A172 (cell line): ENCODE data around the gene SLCO4A1. TPM values are rescaled to one million over a fixed set of nuclear protein-coding genes. Genes with fewer than 3 reads are reported as not detected.
A peak's percentile ranks its signal among the peaks of the same experiment; 100 is the strongest.

Source experiments
- DNase-seq: peaks from one replicate; pipeline ENCODE4 v3.0.0-alpha.2; 2015; ENCODE audit warnings: low spot score
- total RNA-seq: library from RNA; depleted of rRNA; stranded (reverse); fragments of >200 nt; shearing (Covaris generic); gene quantifications from 2 replicates; pipeline ENCODE4 v1.2.3, GENCODE V29; 2014

Gene SLCO4A1
- total RNA-seq, 1 experiment from 2014 or later = 34.8 TPM

DNA sequence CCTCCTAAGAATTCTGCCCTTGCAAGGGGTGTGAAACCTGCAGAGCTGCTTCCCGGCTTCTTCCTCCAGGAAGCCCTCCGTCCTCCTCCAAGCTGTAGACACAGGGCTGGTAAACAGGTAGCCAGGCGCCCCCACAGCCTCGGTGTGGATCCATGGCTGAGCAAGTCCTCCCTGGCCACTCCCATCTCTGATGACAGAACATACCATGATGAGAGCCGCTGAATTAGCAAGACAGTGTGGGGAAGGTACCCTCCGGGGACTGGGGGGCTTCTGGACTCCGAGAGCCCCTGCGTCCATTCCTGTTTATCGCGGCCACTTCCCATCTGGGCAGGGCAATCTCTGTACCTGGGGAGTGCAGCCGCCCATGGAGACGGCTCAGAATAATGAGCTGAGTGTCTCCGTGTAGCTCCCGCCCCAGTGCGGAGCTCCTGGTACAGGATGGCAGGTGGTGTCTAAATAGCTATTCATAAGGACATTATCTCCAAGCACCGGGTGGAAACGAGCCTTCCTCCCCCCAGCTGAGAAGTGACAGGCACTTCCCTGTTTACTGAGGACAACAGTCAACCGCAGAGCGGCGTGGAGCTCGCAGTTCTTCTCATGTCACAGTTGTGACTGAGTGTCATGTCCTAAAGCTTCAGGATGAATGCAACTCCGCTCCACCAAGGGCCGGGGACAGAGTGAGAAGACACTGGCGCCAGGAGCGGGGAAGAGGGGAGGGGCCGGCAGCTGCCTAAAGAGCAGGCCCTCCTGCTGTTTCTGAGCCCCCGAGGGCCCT is 43.7 kb downstream of the SLCO4A1 start:
- DNase-seq = no peak

DNA sequence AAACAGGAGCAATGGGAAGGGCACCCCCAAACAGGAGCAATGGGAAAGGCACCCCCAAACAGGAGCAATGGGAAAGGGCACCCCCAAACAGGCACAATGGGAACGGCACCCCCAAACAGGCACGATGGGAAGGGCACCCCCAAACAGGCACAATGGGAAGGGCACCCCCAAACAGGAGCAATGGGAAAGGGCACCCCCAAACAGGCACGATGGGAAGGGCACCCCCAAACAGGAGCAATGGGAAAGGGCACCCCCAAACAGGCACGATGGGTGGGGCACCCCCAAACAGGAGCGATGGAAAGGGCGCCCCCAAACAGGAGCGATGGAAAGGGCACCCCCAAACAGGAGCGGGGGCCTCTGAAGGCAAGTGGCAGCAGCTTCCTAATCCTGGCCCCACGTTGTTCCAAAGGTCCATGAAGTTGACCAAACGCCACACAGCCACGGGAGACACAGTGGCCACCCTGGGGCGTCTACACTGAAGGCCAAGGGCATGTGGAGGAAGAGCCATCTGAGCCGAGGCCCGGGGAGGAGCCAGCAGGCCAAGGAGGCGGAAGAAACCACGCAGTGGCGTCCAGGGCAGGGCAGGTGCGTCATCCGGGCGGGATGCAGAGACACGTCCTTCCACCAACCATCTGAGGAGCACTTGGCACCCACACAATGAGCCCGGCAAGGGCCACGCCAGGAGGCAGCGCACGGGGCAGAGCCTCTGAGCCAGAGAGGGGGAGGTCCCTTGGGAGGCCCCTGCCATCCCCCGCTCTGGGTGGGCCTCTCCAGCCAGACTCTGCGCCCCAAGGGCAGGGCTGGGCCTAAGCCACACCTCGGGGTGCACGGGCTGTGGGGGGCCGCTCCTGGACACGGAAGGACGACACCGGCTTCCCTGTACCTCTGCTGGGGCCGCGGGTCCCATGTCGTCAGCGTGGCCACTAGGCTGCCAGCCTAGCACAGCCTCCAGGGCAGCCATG is 44.8 kb downstream of the SLCO4A1 start:
- DNase-seq = no peak

DNA sequence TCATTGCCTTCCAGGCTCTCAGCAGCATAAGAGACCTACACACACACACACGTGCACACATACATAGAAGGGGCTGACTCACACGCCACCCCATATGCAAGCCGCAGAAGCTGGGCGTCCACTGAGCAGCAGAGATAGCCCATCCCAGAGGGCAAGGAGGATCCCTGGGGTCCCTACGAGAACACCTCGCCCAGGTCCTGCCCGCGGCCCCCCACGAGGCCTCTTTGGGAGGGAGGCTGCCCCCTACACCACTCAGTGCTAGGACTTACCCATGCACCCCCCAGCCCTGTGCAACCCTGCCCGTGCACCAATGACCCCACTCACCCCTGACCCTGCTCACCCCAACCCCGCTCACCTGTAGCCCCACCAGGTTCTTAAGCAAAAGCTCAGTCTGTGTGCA is 45.8 kb downstream of the SLCO4A1 start:
- DNase-seq = no peak

DNA sequence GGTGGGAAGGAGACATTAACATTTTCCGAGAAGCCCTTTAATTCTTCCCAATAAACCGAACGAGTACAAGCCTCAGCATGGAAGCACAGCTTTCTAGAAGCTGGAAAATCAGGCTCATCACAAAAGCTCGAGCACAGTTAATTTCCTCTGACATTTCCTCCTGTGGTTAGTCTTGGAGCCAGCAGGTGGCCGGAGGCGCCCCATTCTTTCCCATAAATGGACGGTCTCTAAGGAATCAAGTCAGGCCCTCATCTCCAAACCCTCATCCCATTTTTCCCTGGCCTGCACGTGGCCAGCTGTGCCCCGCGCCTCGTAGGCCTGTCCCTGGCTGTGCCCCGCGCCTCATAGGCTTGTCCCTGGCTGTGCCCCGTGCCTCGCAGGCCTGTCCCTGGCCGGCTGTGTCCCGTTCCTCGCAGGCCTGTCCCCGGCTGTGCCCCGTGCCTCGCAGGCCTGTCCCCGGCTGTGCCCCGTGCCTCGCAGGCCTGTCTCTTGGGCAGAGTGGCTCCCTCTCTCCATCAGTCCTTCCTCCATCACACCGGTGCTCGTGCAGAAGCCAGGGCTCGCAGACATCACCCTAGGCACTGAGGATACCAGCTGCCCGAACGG is 46.7 kb downstream of the SLCO4A1 start:
- peak; percentile 73 for DNase-seq

DNA sequence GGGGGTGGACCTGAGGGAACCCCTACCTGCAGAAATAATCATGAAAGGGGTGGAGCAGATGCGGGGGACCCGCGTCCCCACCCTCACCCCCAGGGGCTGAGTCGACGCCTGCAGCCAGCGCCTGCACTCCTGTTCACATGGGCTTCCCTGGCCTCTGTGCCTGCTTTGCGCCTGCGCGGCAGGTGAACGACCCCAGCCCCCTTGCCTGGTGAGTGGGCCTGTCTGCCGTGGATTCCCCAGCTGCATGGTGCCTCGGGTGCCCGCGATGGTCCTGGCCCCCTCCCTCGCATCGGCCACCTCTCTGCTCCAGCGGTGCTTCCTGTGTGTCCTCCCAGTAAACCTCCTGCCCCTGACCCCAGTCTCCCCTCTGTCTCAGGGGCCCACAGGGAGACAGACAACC is 47.6 kb downstream of the SLCO4A1 start:
- DNase-seq = no peak

DNA sequence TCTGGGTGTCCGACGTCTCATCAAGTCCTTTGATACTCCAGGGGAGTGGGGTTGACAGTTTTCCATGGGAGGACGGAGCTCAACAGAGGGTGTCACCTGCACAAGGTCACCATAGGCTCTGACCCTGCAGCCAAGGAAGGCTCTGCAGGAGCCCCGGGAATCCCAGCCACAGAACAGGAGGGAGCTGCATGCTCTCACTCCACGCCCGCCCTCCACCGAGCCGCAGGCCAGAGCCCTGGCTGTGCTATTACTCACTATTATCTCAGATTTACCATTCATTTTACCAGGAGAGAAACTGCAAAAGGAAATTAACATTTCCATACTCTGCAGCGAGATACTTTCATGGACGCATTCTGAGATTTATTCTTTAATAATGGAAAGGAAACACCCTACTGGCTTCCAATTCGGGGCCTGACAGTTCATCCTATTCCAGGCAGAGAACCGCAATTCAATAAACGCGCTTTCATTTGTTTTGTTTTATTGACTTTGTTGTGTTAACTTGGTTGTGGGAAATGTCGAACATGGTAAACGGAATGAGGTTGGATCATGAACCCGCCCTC is 48.0 kb downstream of the SLCO4A1 start:
- no peak for DNase-seq

DNA sequence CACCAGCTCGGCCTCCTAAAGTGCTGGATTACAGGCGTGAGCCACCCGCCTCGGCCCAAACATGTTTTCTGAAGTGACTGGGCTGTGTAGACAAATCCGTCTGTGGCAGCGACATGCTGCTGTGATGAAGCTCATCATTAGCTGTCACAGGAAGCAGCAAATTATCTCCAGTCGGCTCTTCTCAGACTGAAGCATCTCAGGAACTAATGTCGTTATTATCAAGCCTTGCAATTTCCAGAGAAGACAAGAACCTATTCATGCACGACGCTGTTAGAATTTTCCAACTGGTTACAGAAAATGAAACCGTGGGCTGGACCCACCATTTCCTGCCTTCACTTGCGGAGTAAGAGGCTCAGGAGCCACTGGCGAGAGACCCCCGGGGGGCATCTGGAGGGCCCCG is 49.2 kb downstream of the SLCO4A1 start:
- no peak for DNase-seq

DNA sequence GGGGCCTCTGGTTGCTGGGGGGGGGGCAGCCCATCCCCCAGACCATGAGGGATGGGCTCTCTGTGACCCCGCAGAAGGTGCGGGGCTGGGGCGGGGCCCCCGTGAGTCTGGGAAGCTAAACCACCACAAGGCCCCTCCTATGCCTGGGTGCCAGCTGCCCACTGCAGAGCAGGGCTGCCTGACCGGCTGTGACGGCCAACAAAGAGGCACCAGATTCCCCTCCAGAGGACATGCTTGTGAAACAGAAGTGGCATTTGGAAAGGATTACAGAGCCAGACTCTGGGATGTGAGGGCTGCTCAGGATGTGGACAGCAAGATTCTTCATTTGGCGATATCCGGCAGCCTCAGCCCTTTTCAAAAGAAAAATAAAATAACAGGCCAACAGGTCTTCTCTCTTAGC is 49.9 kb downstream of the SLCO4A1 start:
- DNase-seq = no peak

DNA sequence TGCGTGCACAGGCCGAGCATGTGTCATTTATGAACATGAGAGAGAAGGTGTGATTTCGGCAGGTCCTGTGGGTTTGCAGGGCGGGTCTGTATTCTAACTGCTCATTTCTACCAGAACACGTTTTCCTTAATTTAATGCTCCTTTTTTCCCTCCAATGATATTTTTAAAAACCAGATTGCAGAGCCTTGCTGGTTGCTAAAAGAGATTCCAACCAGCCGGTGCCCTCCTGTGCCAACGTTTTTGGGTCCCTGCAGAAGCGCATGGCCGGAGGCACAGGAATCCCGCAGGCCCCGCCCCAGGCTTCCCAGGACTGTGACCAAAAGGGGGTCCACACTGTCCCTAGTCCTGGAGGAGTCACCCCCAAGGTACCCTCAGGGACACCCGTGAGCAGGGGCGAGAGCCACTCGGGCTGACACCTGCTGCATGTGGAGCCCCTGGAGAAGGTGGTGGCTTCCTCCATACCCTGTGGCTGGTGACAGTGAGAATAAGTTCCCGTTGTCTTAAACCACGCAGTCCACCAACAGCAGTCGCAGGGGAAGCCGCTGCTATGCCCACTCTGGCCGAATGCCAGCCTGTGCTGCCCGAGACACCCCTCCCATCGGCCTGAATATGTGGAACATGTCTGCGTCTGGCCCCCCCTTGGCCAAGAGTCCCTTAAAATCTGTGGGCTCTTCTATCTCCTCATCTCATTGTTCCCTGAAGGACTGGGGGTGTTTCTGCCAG is 50.7 kb downstream of the SLCO4A1 start:
- DNase-seq = no peak

DNA sequence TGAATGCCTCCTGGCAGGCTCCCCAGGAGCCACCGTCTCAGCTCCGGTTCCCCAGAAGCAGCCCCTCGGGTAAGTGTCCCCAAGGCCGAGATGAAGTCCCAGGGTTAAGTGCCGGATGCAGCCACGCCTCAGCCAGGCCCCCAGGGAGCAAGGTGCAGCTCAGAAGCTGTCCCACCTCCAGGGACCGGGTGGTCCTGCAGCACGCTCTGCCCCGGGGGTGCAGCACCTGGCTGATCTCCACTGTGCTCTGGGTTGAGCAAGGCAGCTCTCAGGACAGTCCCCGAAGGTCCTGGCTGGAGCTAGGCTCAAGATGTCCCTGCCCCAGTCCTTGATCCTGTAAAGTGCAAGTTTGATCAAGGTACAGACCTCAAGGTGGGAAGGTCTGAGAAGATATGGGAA is 51.2 kb downstream of the SLCO4A1 start:
- DNase-seq = no peak

DNA sequence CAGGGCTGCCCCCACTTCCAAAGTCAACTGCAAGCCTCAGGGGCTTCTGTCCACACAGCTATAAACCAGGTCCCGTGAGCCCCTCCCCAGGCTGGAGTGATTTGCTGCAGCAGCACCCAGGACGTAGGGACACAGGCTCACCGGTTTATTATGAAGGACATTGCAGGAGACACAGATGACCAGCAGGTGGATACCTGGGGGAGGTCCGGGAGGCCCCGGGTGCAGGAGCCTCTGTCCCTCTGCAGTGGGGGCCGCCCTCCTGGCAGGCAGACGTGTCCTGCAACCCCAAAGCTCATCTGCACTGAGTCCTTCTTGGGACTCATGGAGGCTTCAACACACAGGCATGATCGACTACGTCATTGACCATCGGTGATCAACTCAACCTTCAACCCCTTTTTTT is 51.8 kb downstream of the SLCO4A1 start:
- no peak for DNase-seq

DNA sequence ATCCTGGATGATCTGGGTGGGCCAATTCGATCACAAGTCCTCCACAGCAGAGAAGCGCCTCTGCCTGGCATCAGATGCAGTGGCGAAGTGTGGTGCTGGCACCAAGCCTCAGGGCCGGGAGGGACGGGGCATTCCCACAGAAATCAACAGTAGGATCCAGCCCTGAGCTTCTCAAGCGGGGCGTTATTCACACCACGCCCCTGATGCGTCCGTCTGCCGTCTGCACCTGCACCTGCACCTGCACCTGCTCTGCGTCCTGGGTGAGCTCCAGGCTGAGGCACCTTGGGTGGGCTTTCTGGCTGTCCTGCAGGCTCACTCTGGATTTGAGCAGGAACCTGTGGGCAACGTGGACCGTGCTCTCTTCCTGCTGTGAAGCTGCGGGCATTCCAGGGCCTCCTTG is 52.6 kb downstream of the SLCO4A1 start:
- DNase-seq = no peak

DNA sequence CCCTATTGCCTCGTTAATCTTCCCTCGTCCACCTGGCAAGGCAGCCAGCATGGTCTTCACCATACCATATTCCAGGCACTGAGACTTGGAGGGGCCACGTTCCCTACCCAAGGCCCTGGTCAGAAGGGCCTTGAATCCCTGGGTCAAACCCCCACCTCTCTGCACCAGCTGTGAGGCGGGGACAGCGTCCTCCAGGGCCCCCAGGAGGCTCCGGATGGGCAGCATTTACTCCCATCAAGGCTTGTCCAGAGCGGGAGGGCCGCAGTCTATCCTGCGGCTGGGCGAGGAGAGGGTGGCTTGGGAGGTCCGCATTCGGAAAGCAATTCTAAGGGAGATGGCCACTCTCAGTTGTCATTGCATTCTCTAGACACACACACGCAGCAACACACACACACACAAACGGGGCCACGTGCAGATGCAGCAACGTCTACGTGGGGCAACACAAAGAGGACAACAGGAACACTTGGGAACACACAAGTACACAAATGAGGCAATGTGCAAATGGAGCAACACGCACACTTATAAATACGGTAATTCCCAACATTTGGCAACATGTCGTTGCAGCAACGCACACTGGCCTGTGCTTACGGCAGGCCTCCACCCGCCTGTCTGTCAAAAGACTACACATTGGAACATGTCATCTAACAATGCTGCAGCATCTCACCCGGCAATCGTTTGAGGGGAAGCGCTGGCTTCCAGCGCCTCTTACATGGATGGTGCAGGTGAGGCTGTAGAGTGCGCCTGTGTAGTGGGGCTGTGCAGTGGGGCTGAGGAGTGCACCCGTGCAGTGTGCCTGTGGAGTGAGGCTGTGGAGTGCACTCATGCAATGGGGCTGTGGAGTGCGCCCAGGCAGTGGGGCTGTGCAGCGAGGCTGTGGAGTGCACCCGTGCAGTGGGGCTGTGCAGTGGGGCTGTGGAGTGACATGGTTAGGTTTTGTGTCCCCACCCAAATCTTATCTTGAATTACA is 53.4 kb downstream of the SLCO4A1 start:
- no peak for DNase-seq

DNA sequence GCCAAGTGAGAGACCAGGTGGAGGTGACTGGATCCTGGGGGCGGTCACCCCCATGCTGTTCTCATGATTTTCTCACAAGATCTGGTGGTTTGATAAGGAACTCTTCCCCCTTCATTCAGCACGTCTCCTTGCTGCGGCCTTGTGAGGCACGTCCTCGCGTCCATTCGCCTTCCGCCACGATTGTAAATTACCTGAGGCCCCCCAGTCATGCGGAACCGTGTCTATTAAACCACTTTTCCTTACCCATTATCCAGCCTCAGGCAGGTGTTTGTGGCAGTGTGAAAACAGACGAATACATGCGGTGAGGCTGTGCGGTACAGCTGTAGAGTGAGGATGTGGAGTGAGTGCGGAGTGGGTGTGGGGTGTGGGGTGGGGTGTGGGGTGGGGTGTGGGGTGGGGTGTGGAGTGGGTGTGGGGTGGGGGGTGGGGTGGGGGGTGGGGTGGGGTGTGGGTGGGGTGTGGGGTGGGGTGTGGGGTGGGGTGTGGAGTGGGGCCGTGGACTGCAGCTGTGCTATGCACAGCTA is 54.2 kb downstream of the SLCO4A1 start:
- DNase-seq = no peak

DNA sequence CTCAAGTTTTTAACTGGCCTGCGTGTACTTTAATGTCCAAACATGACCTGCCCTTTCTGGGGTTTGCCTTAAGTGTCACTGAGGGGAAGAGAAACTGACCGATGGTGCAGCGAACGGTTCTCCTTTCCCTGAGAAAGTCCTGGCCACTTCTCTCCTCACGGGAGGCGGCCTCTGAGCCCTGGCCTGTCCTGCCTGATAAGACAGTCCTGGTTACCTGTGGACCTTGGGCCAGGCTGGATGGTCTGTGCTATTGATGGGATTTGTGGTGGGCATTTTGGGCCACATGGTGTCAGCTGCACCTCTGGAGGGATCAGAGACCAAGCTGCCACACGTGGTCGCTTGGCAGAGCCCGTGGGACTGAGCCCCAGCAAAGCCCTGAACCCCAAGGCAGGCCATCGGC is 54.7 kb downstream of the SLCO4A1 start:
- no peak for DNase-seq

DNA sequence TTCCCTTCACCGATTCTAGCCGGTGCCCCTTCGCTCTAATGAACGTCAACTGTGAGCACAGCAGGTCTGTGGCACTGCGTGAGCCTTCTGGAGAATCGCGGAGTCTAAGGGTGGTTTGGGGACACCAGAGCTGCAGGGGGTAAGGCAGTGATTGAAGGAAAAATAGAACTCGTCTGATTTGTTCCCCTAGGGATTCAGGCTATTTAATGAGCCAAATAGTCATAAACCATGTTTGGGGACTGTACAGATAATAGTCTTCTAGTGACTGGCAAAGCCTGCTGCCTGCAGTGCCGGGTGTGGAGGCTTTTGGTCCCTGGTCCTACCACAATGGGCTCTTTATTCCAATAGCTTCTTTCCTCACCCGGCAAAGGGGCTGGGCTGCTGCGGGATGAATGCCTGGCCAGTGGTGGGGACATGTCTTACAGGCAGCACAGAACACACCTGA is 55.2 kb downstream of the SLCO4A1 start:
- DNase-seq = no peak

DNA sequence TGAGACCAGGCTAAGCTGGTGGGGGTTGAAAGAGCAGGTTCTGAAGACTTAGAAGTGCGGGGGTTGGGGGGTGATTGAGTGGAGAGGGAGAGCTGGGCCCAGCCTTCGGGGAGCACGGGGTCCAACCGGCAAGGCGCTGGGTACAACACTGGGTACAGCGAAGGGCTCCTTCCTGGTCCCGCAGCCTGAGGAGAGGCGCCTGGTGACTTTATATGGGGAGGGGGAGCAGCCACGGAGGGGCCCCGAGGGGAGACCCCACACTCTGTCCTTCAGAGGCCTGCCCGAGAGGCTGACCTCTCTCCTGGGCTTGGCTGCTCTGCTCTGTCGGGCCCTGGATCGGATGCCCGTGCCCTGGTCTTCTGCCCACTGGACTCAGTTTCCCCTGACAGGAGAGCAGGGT is 55.9 kb downstream of the SLCO4A1 start:
- no peak for DNase-seq

DNA sequence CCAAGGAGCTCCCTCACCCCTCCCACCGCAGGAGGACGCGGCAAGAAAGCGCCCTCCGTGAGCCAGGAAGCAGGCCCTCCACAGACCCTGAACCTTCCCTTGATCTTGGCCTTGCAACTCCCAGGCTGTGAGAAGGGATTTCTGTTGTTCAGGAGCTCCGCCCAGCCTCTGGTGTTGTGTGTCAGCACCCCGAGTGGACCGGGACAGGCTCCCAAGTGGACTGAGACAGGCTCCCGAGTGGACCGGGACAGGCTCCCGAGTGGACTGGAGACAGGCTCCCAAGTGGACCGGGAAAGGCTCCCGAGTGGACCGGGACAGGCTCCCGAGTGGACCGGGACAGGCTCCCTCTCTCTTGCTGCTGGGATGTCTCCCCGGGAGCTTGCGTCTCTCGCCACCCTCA is 57.0 kb downstream of the SLCO4A1 start:
- no peak for DNase-seq

DNA sequence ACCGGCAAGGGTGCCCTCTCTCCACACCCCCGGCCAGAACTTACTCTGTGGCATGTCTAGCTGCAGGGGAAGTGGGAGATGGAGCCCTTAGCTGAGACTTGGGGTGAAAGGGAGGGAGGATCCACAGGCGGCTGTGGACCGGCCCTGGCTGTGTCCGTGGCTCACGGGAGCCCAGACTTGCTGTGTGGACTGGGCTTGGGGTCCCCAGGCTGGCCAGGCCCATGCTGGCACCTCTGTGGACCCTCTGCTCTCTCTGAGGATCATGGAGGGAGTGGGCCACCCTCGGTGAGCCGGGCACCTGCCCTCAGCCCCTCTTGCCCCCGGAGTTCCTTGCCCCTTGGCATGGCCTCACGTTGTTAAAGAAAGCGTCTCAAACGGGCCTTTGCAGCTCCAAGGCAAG is 57.4 kb downstream of the SLCO4A1 start:
- DNase-seq = no peak
